Astrocyte (in vitro differentiated cells and primary cell): ENCODE results near the gene EMX1. TPM values are rescaled to one million over a fixed set of nuclear protein-coding genes. Genes with fewer than 3 reads are reported as not detected.

Experiments used
- DNase-seq: peaks from one replicate; pipeline ENCODE4 v3.0.0-alpha.2; 2010; ENCODE audit warnings: low read depth
- FAIRE-seq: peaks from 2 replicates; lab custom pipeline; 2011; peaks lifted over from hg19 to GRCh38; lab: Jason Lieb, UNC
- H2AFZ ChIP-seq: 2 replicates; pipeline ENCODE4 v1.6.0; 2012; ENCODE audit warnings: low read depth, low read length, inconsistent platforms
- H3K27ac ChIP-seq: 2 replicates; pipeline ENCODE4 v1.5.1; 2011; ENCODE audit warnings: low read depth, low read length, inconsistent platforms
- H3K27me3 ChIP-seq: 2 replicates; pipeline ENCODE4 v1.6.0; 2011; ENCODE audit warnings: low read length, inconsistent platforms; ENCODE audit not compliant: insufficient read depth
- H3K36me3 ChIP-seq: 2 replicates; pipeline ENCODE4 v1.5.1; 2011; ENCODE audit warnings: low read length, inconsistent platforms; ENCODE audit not compliant: insufficient read depth
- H3K4me1 ChIP-seq: 2 replicates; pipeline ENCODE4 v1.5.1; 2011; ENCODE audit warnings: low read length, inconsistent platforms; ENCODE audit not compliant: insufficient read depth
- H3K4me2 ChIP-seq: 2 replicates; pipeline ENCODE4 v1.6.0; 2012; ENCODE audit warnings: low read length, inconsistent platforms
- H3K4me3 ChIP-seq: 2 replicates; pipeline ENCODE4 v1.5.1; 2011; ENCODE audit warnings: low read depth, mild to moderate bottlenecking, low read length, inconsistent platforms; ENCODE audit not compliant: insufficient read depth
- H3K79me2 ChIP-seq: 2 replicates; pipeline ENCODE4 v1.6.0; 2012; ENCODE audit warnings: mild to moderate bottlenecking, low read length, inconsistent platforms; ENCODE audit not compliant: insufficient read depth
- H3K9ac ChIP-seq: 2 replicates; pipeline ENCODE4 v1.6.0; 2012; ENCODE audit warnings: mild to moderate bottlenecking, low read length, inconsistent platforms
- H3K9me3 ChIP-seq: 2 replicates; pipeline ENCODE4 v1.5.1; 2012; ENCODE audit warnings: low read depth, mild to moderate bottlenecking, low read length, inconsistent platforms; ENCODE audit not compliant: insufficient read depth
- H4K20me1 ChIP-seq: 2 replicates; pipeline ENCODE4 v1.6.0; 2012; ENCODE audit warnings: low read length, inconsistent platforms; ENCODE audit not compliant: insufficient read depth
- H3K27ac Mint-ChIP-seq: one replicate; pipeline ENCODE4 v1.8.0; 2021; ENCODE audit warnings: mild to moderate bottlenecking, mixed read lengths; ENCODE audit not compliant: unreplicated experiment
- H3K27me3 Mint-ChIP-seq: one replicate; pipeline ENCODE4 v1.8.0; 2021; ENCODE audit warnings: low read depth, mixed read lengths; ENCODE audit not compliant: unreplicated experiment
- H3K36me3 Mint-ChIP-seq: one replicate; pipeline ENCODE4 v1.8.0; 2021; ENCODE audit warnings: low read depth, mixed read lengths; ENCODE audit not compliant: unreplicated experiment
- H3K4me1 Mint-ChIP-seq: one replicate; pipeline ENCODE4 v1.8.0; 2021; ENCODE audit warnings: low read depth, mixed read lengths; ENCODE audit not compliant: unreplicated experiment
- H3K4me3 Mint-ChIP-seq: one replicate; pipeline ENCODE4 v1.8.0; 2021; ENCODE audit warnings: mild to moderate bottlenecking, moderate library complexity, mixed read lengths; ENCODE audit not compliant: unreplicated experiment
- H3K9me3 Mint-ChIP-seq: one replicate; pipeline ENCODE4 v1.8.0; 2021; ENCODE audit warnings: mild to moderate bottlenecking, mixed read lengths; ENCODE audit not compliant: unreplicated experiment
- EZH2 ChIP-seq: IDR thresholded peaks from 2 replicates; pipeline ENCODE4 v1.6.1; 2012; ENCODE audit warnings: mild to moderate bottlenecking, low read length, inconsistent platforms; ENCODE audit not compliant: insufficient read depth
- total RNA-seq: library from RNA; stranded (reverse); gene quantifications from 2 replicates; pipeline ENCODE4 v1.2.1, GENCODE V29; 2021
- TF ChIP-seq, protein P1 (sequence below): IDR thresholded peaks from 2 replicates; pipeline ENCODE4 v1.5.1; 2011; ENCODE audit warnings: low read depth, mild to moderate bottlenecking, inconsistent platforms, low read length, moderate library complexity; ENCODE audit not compliant: insufficient read depth

The EMX1 gene
- total RNA-seq, 1 donor from 2014 or later, result 0.48 TPM

DNA sequence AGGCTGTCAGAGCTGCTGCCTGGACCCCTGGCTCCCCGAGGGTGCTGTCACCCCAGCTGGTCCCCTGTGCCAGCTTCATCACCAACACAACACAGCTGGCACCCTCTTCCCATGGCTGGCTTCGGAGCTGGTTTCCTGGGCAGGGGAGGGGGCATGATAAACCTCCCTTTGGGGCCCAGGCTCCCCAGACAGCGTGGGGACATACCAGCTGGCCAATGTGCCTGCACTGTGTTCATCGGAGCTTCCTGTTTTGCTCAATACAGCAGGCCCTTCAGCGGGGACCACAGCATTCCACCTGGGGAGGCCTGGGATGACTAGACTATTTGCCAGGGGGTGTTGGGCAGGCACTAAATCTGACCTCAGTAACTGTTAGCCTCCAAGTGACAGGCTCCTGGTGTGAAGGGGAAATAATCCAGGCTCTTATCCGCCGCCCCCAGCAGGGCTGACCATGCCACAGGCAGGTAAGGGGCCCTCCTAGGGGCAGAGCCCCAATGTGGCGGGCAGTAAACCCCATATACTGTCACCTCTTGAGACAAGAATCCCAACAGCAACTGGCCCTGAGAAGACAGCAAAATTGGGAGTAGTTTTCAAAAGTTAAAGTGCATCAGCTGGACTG is 44.6 kb downstream of the EMX1 start:
- Histone ChIP-seq H3K36me3 (no peaks in the 10 kb centered on the region), H3K4me1 (no peaks in the 10 kb centered on the region), H3K79me2 (no peaks in the 10 kb centered on the region), H3K4me2 (no peak overlapping the region), H3K27me3 (no peaks in the 10 kb centered on the region), H3K27ac (no peak overlapping the region), H3K9ac (no peak overlapping the region), H4K20me1 (peaks cover 8% of the 10 kb centered on the region), H3K9me3 (no peaks in the 10 kb centered on the region), H3K4me3 (no peak overlapping the region), H2AFZ (no peak overlapping the region)
- Mint-ChIP-seq H3K4me1 (peaks cover 5% of the 10 kb centered on the region), H3K9me3 (peaks cover 7% of the 10 kb centered on the region), H3K27ac (no peak overlapping the region), H3K4me3 (no peak overlapping the region), H3K36me3 (peaks cover 34% of the 10 kb centered on the region), H3K27me3 (peaks cover 37% of the 10 kb centered on the region)
- FAIRE-seq (no peak), DNase-seq (no peak)
- no peak for TF ChIP-seq EZH2
- TF ChIP-seq, protein P1, sequence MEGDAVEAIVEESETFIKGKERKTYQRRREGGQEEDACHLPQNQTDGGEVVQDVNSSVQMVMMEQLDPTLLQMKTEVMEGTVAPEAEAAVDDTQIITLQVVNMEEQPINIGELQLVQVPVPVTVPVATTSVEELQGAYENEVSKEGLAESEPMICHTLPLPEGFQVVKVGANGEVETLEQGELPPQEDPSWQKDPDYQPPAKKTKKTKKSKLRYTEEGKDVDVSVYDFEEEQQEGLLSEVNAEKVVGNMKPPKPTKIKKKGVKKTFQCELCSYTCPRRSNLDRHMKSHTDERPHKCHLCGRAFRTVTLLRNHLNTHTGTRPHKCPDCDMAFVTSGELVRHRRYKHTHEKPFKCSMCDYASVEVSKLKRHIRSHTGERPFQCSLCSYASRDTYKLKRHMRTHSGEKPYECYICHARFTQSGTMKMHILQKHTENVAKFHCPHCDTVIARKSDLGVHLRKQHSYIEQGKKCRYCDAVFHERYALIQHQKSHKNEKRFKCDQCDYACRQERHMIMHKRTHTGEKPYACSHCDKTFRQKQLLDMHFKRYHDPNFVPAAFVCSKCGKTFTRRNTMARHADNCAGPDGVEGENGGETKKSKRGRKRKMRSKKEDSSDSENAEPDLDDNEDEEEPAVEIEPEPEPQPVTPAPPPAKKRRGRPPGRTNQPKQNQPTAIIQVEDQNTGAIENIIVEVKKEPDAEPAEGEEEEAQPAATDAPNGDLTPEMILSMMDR, result no peak

DNA sequence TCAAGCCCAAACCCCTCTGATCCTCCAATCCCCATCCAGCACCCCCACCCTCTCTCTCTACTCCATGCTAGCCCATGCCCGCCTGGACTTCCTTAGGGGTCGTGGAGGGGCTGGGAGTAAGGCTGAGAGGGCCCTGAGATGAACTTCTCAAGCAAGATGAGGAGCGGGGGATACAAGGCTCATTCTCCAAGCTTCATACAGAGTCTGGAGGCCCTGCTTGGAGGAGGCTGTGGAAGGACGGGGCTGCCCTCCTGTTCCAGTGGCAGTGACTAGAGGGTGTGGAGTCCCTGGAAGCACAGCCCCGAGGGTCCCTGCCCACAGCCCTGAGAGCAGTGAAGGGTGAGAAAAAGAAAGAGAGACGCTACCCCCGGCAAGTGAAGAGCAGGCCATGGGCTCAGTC is 45.6 kb downstream of the EMX1 start:
- DNase-seq, result no peak
- H3K4me2 ChIP-seq, result no peak overlapping the region

More for the DNA sequence above, 45.6 kb downstream of the EMX1 start:
- no peak overlapping the region for H3K27ac ChIP-seq
- H3K9me3 Mint-ChIP-seq, result peaks cover 7% of the 10 kb centered on the region
- no peak overlapping the region for H3K27ac Mint-ChIP-seq
- no peaks in the 10 kb centered on the region for H3K9me3 ChIP-seq
- no peak overlapping the region for H3K9ac ChIP-seq
- no peak overlapping the region for H3K4me3 Mint-ChIP-seq
- H3K36me3 Mint-ChIP-seq, result peaks cover 31% of the 10 kb centered on the region
- no peak overlapping the region for H3K4me3 ChIP-seq
- H3K4me1 ChIP-seq, result no peaks in the 10 kb centered on the region
- H3K27me3 Mint-ChIP-seq, result peaks cover 37% of the 10 kb centered on the region
- H4K20me1 ChIP-seq, result peaks cover 8% of the 10 kb centered on the region
- no peaks in the 10 kb centered on the region for H3K27me3 ChIP-seq
- peaks cover 5% of the 10 kb centered on the region for H3K4me1 Mint-ChIP-seq
- H3K79me2 ChIP-seq, result no peaks in the 10 kb centered on the region
- no peaks in the 10 kb centered on the region for H3K36me3 ChIP-seq
- TF ChIP-seq, protein P1, result no peak
- no peak for TF ChIP-seq EZH2
- H2AFZ ChIP-seq, result no peak overlapping the region
- no peak for FAIRE-seq
